GM12878 (cell line): ENCODE data around the gene LRRC75B. TPM values are rescaled to one million over a fixed set of nuclear protein-coding genes. Genes with fewer than 3 reads are reported as not detected.
"Not testable (repeated sequence)": the region's sequence is repeated elsewhere in the genome, so short reads cannot be mapped to it uniquely, and the experiment has no call there.

Source experiments
- ATAC-seq: fragments of 200-7000 bp; cut with Tn5 transposase; 3 replicates; pipeline ENCODE4 v1.9.1; 2020; ENCODE audit warnings: mild to moderate bottlenecking, moderate library complexity
- BruUV-seq: library from RNA; stranded (reverse); fragments of 400-500 nt; replicated peaks from 2 replicates; lab custom pipeline; 2021; lab: Mats Ljungman, UMichigan
- CTCF ChIA-PET: fragments of 300-600 bp; sonication (Branson Sonifier 250); formaldehyde crosslinking; extraction: SDS; loops from one replicate; lab custom pipeline; 2021; ENCODE audit warnings: inconsistent platforms; lab: Yijun Ruan, JAX
- POLR2A ChIA-PET: fragments of 350-600 bp; formaldehyde crosslinking; extraction: SDS; loops from one replicate; lab custom pipeline; 2021; ENCODE audit warnings: inconsistent platforms; lab: Charles Lee
- RAD21 ChIA-PET: fragments of 300-600 bp; sonication (Branson Sonifier 250); formaldehyde crosslinking; loops from one replicate; lab custom pipeline; 2023; ENCODE audit warnings: antibody characterized with exemption; ENCODE audit not compliant: unreplicated experiment; lab: Charles Lee
- SMC1A ChIA-PET: fragments of 300-600 bp; sonication (Branson Sonifier 250); formaldehyde crosslinking; loops from one replicate; lab custom pipeline; 2023; ENCODE audit not compliant: unreplicated experiment, uncharacterized antibody; lab: Charles Lee
- DNase-seq: peaks from one replicate; pipeline ENCODE4 v3.0.0-alpha.2; 2011; ENCODE audit warnings: low read depth, low spot score
- FAIRE-seq: peaks from 3 replicates; lab custom pipeline; 2011; peaks lifted over from hg19 to GRCh38; lab: Jason Lieb, UNC
- H2AFZ ChIP-seq: 2 replicates; pipeline ENCODE4 v1.6.0; 2011; ENCODE audit warnings: low read depth, low read length, control low read depth; ENCODE audit not compliant: control insufficient read depth
- H3K27ac ChIP-seq: 2 replicates; pipeline ENCODE4 v1.5.1; 2011; ENCODE audit warnings: control low read depth; ENCODE audit not compliant: control insufficient read depth, insufficient read depth
- H3K27me3 ChIP-seq, 2 experiments: replicated peaks in 1 of 2; 2 replicates each; pipeline versions ENCODE4 v1.6.0 to v1.6.1; 2011; ENCODE audit warnings: low read length in 1 of 2; ENCODE audit not compliant: control insufficient read depth in 2 of 2, insufficient read depth in 2 of 2
- H3K36me3 ChIP-seq, 2 experiments: 2 replicates each; pipeline ENCODE4 v1.5.1; 2011; ENCODE audit warnings: low read length in 1 of 2; ENCODE audit not compliant: control insufficient read depth in 2 of 2, insufficient read depth in 2 of 2
- H3K4me1 ChIP-seq: 2 replicates; pipeline ENCODE4 v1.6.1; 2011; ENCODE audit warnings: mild to moderate bottlenecking, low read length, moderate library complexity, mixed read lengths; ENCODE audit not compliant: control insufficient read depth, insufficient read depth
- H3K4me2 ChIP-seq: 2 replicates; pipeline ENCODE4 v1.6.0; 2011; ENCODE audit warnings: control low read depth; ENCODE audit not compliant: control insufficient read depth, insufficient read depth
- H3K4me3 ChIP-seq: fragments of 200-600 bp; sonication (generic); 2 replicates; pipeline ENCODE4 v1.5.1; 2016
- H3K79me2 ChIP-seq: 2 replicates; pipeline ENCODE4 v1.6.0; 2011; ENCODE audit warnings: low read length; ENCODE audit not compliant: control insufficient read depth, insufficient read depth
- H3K9ac ChIP-seq: 2 replicates; pipeline ENCODE4 v1.8.0; 2011; ENCODE audit warnings: low read length, control low read depth, mixed read lengths; ENCODE audit not compliant: control insufficient read depth, insufficient read depth
- H3K9me3 ChIP-seq: replicated peaks from 3 replicates; pipeline ENCODE4 v1.5.1; 2011; ENCODE audit warnings: mild to moderate bottlenecking, low read length; ENCODE audit not compliant: control insufficient read depth, insufficient read depth
- H4K20me1 ChIP-seq: 2 replicates; pipeline ENCODE4 v1.6.0; 2011; ENCODE audit not compliant: control insufficient read depth, insufficient read depth
- ATF7 ChIP-seq: fragments of 450-650 bp; IDR thresholded peaks from 2 replicates; pipeline ENCODE4 v1.6.1; 2016; ENCODE audit warnings: low read depth, mild to moderate bottlenecking
- ESRRA ChIP-seq: IDR thresholded peaks from 2 replicates; pipeline ENCODE4 v1.6.1; 2012; ENCODE audit warnings: mild to moderate bottlenecking, low read length, improper control_type of control experiment
- FOXK2 ChIP-seq: fragments of 450-650 bp; IDR thresholded peaks from 2 replicates; pipeline ENCODE4 v1.6.1; 2017; ENCODE audit warnings: mild to moderate bottlenecking, moderate library complexity
- GATAD2B ChIP-seq: fragments of 450-650 bp; conservative IDR thresholded peaks from 2 replicates; pipeline ENCODE4 v1.6.1; 2017; ENCODE audit warnings: low read depth, mild to moderate bottlenecking, moderate library complexity
- IKZF1 ChIP-seq: fragments of 450-650 bp; conservative IDR thresholded peaks from 2 replicates; pipeline ENCODE4 v1.6.1; 2017; ENCODE audit warnings: antibody characterized with exemption, mild to moderate bottlenecking
- MXI1 ChIP-seq: fragments of 150-350 bp; IDR thresholded peaks from 2 replicates; pipeline ENCODE4 v1.6.1; 2011; ENCODE audit warnings: low read depth, mild to moderate bottlenecking, inconsistent platforms, low read length, improper control_type of control experiment
- NR2C1 ChIP-seq: fragments of 450-650 bp; IDR thresholded peaks from 2 replicates; pipeline ENCODE4 v1.6.1; 2017; ENCODE audit warnings: antibody characterized with exemption, mild to moderate bottlenecking, moderate library complexity
- PRDM15 ChIP-seq: fragments of 450-650 bp; formaldehyde crosslinking; IDR thresholded peaks from 2 replicates; pipeline ENCODE4 v1.4.0; 2020; ENCODE audit warnings: mild to moderate bottlenecking, moderate library complexity
- RBBP5 ChIP-seq: fragments of 200-600 bp; sonication (generic); conservative IDR thresholded peaks from 2 replicates; pipeline ENCODE4 v1.6.1; 2016
- RELA ChIP-seq: fragments of 450-650 bp; IDR thresholded peaks from 2 replicates; pipeline ENCODE4 v1.8.0; 2014; ENCODE audit warnings: borderline replicate concordance; ENCODE audit not compliant: partially characterized antibody
- RUNX3 ChIP-seq: IDR thresholded peaks from 2 replicates; pipeline ENCODE4 v1.6.1; 2012; ENCODE audit warnings: low read length, inconsistent platforms
- SP1 ChIP-seq: IDR thresholded peaks from one replicate; pipeline ENCODE4 v1.6.1; 2011; ENCODE audit warnings: low read depth, low read length
- STAT3 ChIP-seq: IDR thresholded peaks from 2 replicates; pipeline ENCODE4 v1.6.1; 2011; ENCODE audit warnings: low read depth, low read length, improper control_type of control experiment
- USF1 ChIP-seq: IDR thresholded peaks from 2 replicates; pipeline ENCODE4 v1.6.1; 2011; ENCODE audit warnings: borderline replicate concordance, low read depth, mild to moderate bottlenecking, moderate library complexity, mixed read lengths, low read length; ENCODE audit not compliant: insufficient read depth; ENCODE audit errors: extremely low read length
- ZBED1 ChIP-seq: IDR thresholded peaks from 2 replicates; pipeline ENCODE4 v1.6.1; 2016; ENCODE audit warnings: borderline replicate concordance
- ZNF622 ChIP-seq: fragments of 450-650 bp; IDR thresholded peaks from 2 replicates; pipeline ENCODE4 v1.6.1; 2017; ENCODE audit warnings: mild to moderate bottlenecking, inconsistent platforms
- WGBS: methylation state at CpG from one replicate; pipeline ENCODE4 v1.1.6; 2016; ENCODE audit warnings: low lambda C conversion rate; ENCODE audit not compliant: insufficient replicate concordance, insufficient coverage; ENCODE audit errors: missing lambda C conversion rate; 5-methylcytosine and 5-hydroxymethylcytosine counted together
- in situ Hi-C: fragments of 300-500 bp; cut with MboI; formaldehyde crosslinking; loops from 9 replicates; pipeline ENCODE4 v1.14.3; 2018; ENCODE audit warnings: mixed read lengths
- intact Hi-C: fragments of 100-400 bp; cut with micrococcal nuclease; formaldehyde crosslinking; loops from one replicate; pipeline ENCODE4 v1.14.2; 2022; ENCODE audit not compliant: unreplicated experiment
- polyA plus RNA-seq, 11 experiments: library from polyadenylated mRNA; depleted of rRNA in 4 of 11; unstranded in 6 of 11; stranded (reverse) in 5 of 11; fragments of >200 nt; fragmentation: Nextera tagmentation in 4 of 11; fragmentation: Illumina TruSeq in 1 of 11; extraction: Ambion mirVana in 4 of 11; extraction: Trizol in 1 of 11; gene quantifications; 1 replicate in 1 of 11; 2 replicates in 10 of 11; pipeline versions ENCODE4 v1.2.1 to v1.2.3, GENCODE V29; 2011 to 2016; ENCODE audit warnings: inconsistent platforms in 2 of 11, missing spikeins in 2 of 11, low read depth in 1 of 11
- total RNA-seq, 4 experiments: library from RNA; depleted of rRNA in 3 of 4; stranded (reverse); fragments of >200 nt in 3 of 4; fragmentation: Illumina TruSeq in 1 of 4; extraction: Trizol in 1 of 4; gene quantifications; 2 replicates each; pipeline versions ENCODE4 v1.2.1 to v1.2.3, GENCODE V29; 2013 to 2021

The LRRC75B gene
- total and polyA plus RNA-seq, 10 of the 15 experiments (the other 5 are each of a cell fraction or from before 2014, with no cell fraction given): 0.09 to 0.98 (median 0.11) TPM; not detected in 3

- no peak for DNase-seq
- H3K27me3 ChIP-seq: no peaks in the 10 kb centered on the region
- POLR2A ChIA-PET: no interaction called here
- no peaks in the 10 kb centered on the region for H4K20me1 ChIP-seq
- no peak for ATAC-seq
- H3K9ac ChIP-seq: no peak overlapping the region
- no peak for FAIRE-seq
- no peak overlapping the region for H2AFZ ChIP-seq
- no peak overlapping the region for H3K4me3 ChIP-seq
- no peak overlapping the region for H3K27ac ChIP-seq
- no peaks in the 10 kb centered on the region for H3K79me2 ChIP-seq
- CTCF ChIA-PET: interaction anchor here (0.6 to 1.6 kb wide), 2 partner anchors 9 to 559 kb away, joined by 3 read pairs; no protein-coding TSS in a partner anchor
- intact Hi-C loops: no loop called here
- H3K36me3 ChIP-seq: no peaks in the 10 kb centered on the region
- in situ Hi-C loops: no loop called here
- no peak overlapping the region for H3K4me2 ChIP-seq
- peaks cover 3% of the 10 kb centered on the region; the same call in 1 of the 2 replicates for H3K4me1 ChIP-seq
- H3K9me3 ChIP-seq: no peaks in the 10 kb centered on the region
- no peak for TF ChIP-seq NR2C1
- no peak for TF ChIP-seq ATF7
- no peak for TF ChIP-seq STAT3
- no peak for TF ChIP-seq RELA
- no peak for TF ChIP-seq USF1
- TF ChIP-seq RBBP5: no peak
- TF ChIP-seq SP1: no peak
- no peak for TF ChIP-seq GATAD2B
- no peak for TF ChIP-seq ZBED1
- no peak for TF ChIP-seq RUNX3
- no peak for TF ChIP-seq PRDM15 (CRISPR knock-in tag)
- TF ChIP-seq IKZF1: no peak
- no peak for TF ChIP-seq ESRRA
- TF ChIP-seq FOXK2: no peak
- TF ChIP-seq ZNF622: no peak
- TF ChIP-seq MXI1: no peak
- TF ChIP-seq, all 136 proteins: peak for 0
- SMC1A ChIA-PET: no interaction called here
- RAD21 ChIA-PET: no interaction called here
- BruUV-seq: no TSS peak
- WGBS: 57% methylated on average over 8 of the region's 8 CpGs
Measured at GRCh38 chr22:24599514-24599913, 6.6 kb upstream of the LRRC75B start.

- H3K27ac ChIP-seq, H3K9me3 ChIP-seq, H3K79me2 ChIP-seq, ATAC-seq, H3K36me3 ChIP-seq, H3K27me3 ChIP-seq, SMC1A ChIA-PET, in situ Hi-C loops, RAD21 ChIA-PET, H3K9ac ChIP-seq, H3K4me3 ChIP-seq, DNase-seq, H3K4me2 ChIP-seq, POLR2A ChIA-PET, H4K20me1 ChIP-seq, intact Hi-C loops, FAIRE-seq, H3K4me1 ChIP-seq, BruUV-seq, H2AFZ ChIP-seq: not testable (repeated sequence)
- 58% methylated on average over 9 of the region's 9 CpGs for WGBS
- CTCF ChIA-PET: interaction anchor here (0.6 kb wide), 1 partner anchor 369 kb away, joined by 3 read pairs; no protein-coding TSS in a partner anchor
Measured at GRCh38 chr22:24597076-24597475, 4.2 kb upstream of the LRRC75B start.
